GM12891 (cell line): ENCODE data around the gene SNX30.

Experiments used
- PAX5 ChIP-seq: IDR thresholded peaks from 2 replicates; pipeline ENCODE4 v1.6.1; 2011; ENCODE audit warnings: low read length, moderate library complexity, mild to moderate bottlenecking; ENCODE audit not compliant: insufficient read depth, severe bottlenecking
- POLR2A ChIP-seq: IDR thresholded peaks from 2 replicates; pipeline ENCODE4 v1.6.1; 2011; ENCODE audit warnings: low read depth, low read length, control low read depth
- POLR2AphosphoS5 ChIP-seq: IDR thresholded peaks from 2 replicates; pipeline ENCODE4 v1.6.1; 2011; ENCODE audit warnings: low read depth, low read length, control low read depth
- POU2F2 ChIP-seq: IDR thresholded peaks from 2 replicates; pipeline ENCODE4 v1.6.1; 2011; ENCODE audit warnings: low read depth, mild to moderate bottlenecking, control low read depth, low read length, moderate library complexity
- SPI1 ChIP-seq: IDR thresholded peaks from 2 replicates; pipeline ENCODE4 v1.6.1; 2011; ENCODE audit warnings: low read depth, low read length, control low read depth
- TAF1 ChIP-seq: IDR thresholded peaks from 2 replicates; pipeline ENCODE4 v1.6.1; 2011; ENCODE audit warnings: low read depth, low read length, control low read depth

GRCh38 chr9:112858625-112859147 lies 108.1 kb downstream of the SNX30 start:
- TF ChIP-seq POLR2AphosphoS5 (no peak), POLR2A (no peak), PAX5 (no peak), TAF1 (no peak), SPI1 (peak; percentile 99), POU2F2 (no peak)
